Glutamatergic neuron (in vitro differentiated cells): Measurements from ENCODE around the gene ZNF514. TPM values are rescaled to one million over a fixed set of nuclear protein-coding genes. Genes with fewer than 3 reads are reported as not detected.

Source experiments
- DNase-seq: peaks from one replicate; pipeline ENCODE4 v3.0.0; 2022
- H3K27ac Mint-ChIP-seq: one replicate; pipeline ENCODE4 v1.8.0; 2020; ENCODE audit warnings: mild to moderate bottlenecking, mixed read lengths, inconsistent platforms; ENCODE audit not compliant: unreplicated experiment
- H3K27me3 Mint-ChIP-seq: one replicate; pipeline ENCODE4 v1.8.0; 2020; ENCODE audit warnings: mild to moderate bottlenecking, moderate library complexity, mixed read lengths, inconsistent platforms; ENCODE audit not compliant: unreplicated experiment
- H3K36me3 Mint-ChIP-seq: one replicate; pipeline ENCODE4 v1.8.0; 2020; ENCODE audit warnings: mild to moderate bottlenecking, mixed read lengths, inconsistent platforms; ENCODE audit not compliant: unreplicated experiment
- H3K4me1 Mint-ChIP-seq: one replicate; pipeline ENCODE4 v1.8.0; 2020; ENCODE audit warnings: mild to moderate bottlenecking, low read depth, mixed read lengths, inconsistent platforms; ENCODE audit not compliant: unreplicated experiment
- H3K4me3 Mint-ChIP-seq: one replicate; pipeline ENCODE4 v1.8.0; 2020; ENCODE audit warnings: mild to moderate bottlenecking, mixed read lengths, inconsistent platforms; ENCODE audit not compliant: unreplicated experiment
- H3K9me3 Mint-ChIP-seq: one replicate; pipeline ENCODE4 v1.8.0; 2020; ENCODE audit warnings: mild to moderate bottlenecking, moderate library complexity, mixed read lengths, inconsistent platforms; ENCODE audit not compliant: unreplicated experiment
- total RNA-seq: library from RNA; stranded (reverse); fragmentation: NEBNext Ultra II Directional; extraction: Animal tissue kit (Norgen Biotek cat#: 25700); gene quantifications from one replicate; pipeline ENCODE4 v1.2.1, GENCODE V29; 2021; ENCODE audit not compliant: unreplicated experiment
- TF ChIP-seq, protein P1 (sequence below): fragments of 200-600 bp; sonication (generic); IDR thresholded peaks from one replicate; pipeline ENCODE4 v1.5.0; 2021; ENCODE audit not compliant: partially characterized antibody, unreplicated experiment

Gene ZNF514
- total RNA-seq, 1 donor from 2014 or later = 19.1 TPM

DNA sequence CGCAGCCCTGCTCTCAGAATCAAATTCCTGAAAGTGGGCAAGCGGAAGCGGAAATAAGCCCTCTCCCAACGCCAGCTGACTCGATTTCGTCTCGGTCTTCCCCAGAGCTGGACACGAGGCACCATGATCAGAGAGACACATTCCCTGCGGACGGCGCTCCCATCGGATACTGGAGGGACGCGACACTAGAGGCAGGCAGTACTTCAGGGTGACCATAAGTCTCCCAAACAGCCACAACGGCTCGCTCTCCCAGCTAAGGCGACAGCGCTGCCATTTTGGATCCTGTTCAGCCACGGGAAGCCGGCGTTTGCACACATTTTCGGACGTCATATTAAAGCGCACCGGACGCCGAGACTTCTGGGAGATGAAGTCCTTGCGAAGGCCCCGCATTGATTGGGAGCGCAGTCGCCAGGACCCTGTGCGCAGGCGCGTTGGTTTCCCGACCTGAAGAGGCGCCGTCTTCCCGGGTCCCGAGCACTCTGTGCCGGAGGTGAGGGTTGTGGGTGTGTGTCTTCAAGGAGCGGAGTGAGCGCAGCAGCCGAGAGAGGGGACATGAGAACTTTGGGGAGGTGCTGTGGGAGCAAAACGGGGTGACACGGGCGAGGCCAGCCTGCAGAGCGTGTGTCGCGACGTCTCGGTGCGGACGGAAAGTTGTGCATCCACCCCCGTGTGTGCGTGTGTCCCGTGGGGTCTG lies 5.9 kb upstream of the ZNF514 start, which contains the start of gene ZNF2:
Gene ZNF2 (plus strand): TSS at position 439 of the 694 bp plus-strand sequence. CDS start 10,418 bp downstream, outside the sequence.
- Mint-ChIP-seq H3K9me3 (peaks cover 8% of the 10 kb centered on the region), H3K36me3 (no peaks in the 10 kb centered on the region), H3K4me3 (peak within 1 kb of the TSS; percentile 100), H3K27me3 (peaks cover 7% of the 10 kb centered on the region), H3K27ac (peak within 1 kb of the TSS; percentile 98), H3K4me1 (peaks cover 2% of the 10 kb centered on the region)
- DNase-seq = peak; percentile 99
- TF ChIP-seq, protein P1, sequence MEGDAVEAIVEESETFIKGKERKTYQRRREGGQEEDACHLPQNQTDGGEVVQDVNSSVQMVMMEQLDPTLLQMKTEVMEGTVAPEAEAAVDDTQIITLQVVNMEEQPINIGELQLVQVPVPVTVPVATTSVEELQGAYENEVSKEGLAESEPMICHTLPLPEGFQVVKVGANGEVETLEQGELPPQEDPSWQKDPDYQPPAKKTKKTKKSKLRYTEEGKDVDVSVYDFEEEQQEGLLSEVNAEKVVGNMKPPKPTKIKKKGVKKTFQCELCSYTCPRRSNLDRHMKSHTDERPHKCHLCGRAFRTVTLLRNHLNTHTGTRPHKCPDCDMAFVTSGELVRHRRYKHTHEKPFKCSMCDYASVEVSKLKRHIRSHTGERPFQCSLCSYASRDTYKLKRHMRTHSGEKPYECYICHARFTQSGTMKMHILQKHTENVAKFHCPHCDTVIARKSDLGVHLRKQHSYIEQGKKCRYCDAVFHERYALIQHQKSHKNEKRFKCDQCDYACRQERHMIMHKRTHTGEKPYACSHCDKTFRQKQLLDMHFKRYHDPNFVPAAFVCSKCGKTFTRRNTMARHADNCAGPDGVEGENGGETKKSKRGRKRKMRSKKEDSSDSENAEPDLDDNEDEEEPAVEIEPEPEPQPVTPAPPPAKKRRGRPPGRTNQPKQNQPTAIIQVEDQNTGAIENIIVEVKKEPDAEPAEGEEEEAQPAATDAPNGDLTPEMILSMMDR = no peak

- Mint-ChIP-seq H3K27me3 (peaks cover 10% of the 10 kb centered on the region), H3K36me3 (no peaks in the 10 kb centered on the region)
Observed at GRCh38 chr2:95165030-95165370, 5.4 kb upstream of the ZNF514 start.

GRCh38 chr2:95158891-95159619 lies 593 bp downstream of the ZNF514 start:
- DNase-seq = peak; percentile 65
- H3K4me3 Mint-ChIP-seq = peak overlapping the region; percentile 90
- peaks cover 2% of the 10 kb centered on the region for H3K4me1 Mint-ChIP-seq
- peaks cover 3% of the 10 kb centered on the region for H3K9me3 Mint-ChIP-seq
- peak overlapping the region; percentile 38 for H3K27ac Mint-ChIP-seq
- peaks cover 27% of the 10 kb centered on the region for H3K36me3 Mint-ChIP-seq
- H3K27me3 Mint-ChIP-seq = peaks cover 4% of the 10 kb centered on the region
- TF ChIP-seq, protein P1 = no peak

More at GRCh38 chr2:95165030-95165370, 5.4 kb upstream of the ZNF514 start:
- TF ChIP-seq, protein P1 = no peak
- no peak for DNase-seq
- H3K4me1 Mint-ChIP-seq = peaks cover 2% of the 10 kb centered on the region
- peaks cover 11% of the 10 kb centered on the region for H3K9me3 Mint-ChIP-seq
- peak overlapping the region; percentile 98 for H3K27ac Mint-ChIP-seq
- peak overlapping the region; percentile 100 for H3K4me3 Mint-ChIP-seq

- H3K9me3 Mint-ChIP-seq = peaks cover 3% of the 10 kb centered on the region
- TF ChIP-seq, protein P1 = no peak
- H3K27ac Mint-ChIP-seq = no peak overlapping the region
- peak overlapping the region; percentile 90 for H3K4me3 Mint-ChIP-seq
- H3K4me1 Mint-ChIP-seq = peaks cover 2% of the 10 kb centered on the region
- no peak for DNase-seq
- peaks cover 4% of the 10 kb centered on the region for H3K27me3 Mint-ChIP-seq
- peaks cover 30% of the 10 kb centered on the region for H3K36me3 Mint-ChIP-seq
Observed at GRCh38 chr2:95158441-95158840, 1.2 kb downstream of the ZNF514 start.

GRCh38 chr2:95149397-95149984 lies 10.2 kb downstream of the ZNF514 start:
- Mint-ChIP-seq H3K36me3 (peaks cover 83% of the 10 kb centered on the region), H3K9me3 (peaks cover 36% of the 10 kb centered on the region), H3K27ac (no peak overlapping the region), H3K4me3 (no peak overlapping the region), H3K27me3 (peaks cover 10% of the 10 kb centered on the region), H3K4me1 (no peaks in the 10 kb centered on the region)
- DNase-seq = no peak
- TF ChIP-seq, protein P1 = no peak
